Neural cell (in vitro differentiated cells): Measurements from ENCODE around the gene PFN3. TPM values are rescaled to one million over a fixed set of nuclear protein-coding genes. Genes with fewer than 3 reads are reported as not detected.
A peak's percentile ranks its signal among the peaks of the same experiment; 100 is the strongest.

Experiments
- H2AFZ ChIP-seq: fragments of 200-600, 300-800 bp; sonication (generic), shearing (Covaris generic); 2 replicates; pipeline ENCODE4 v1.6.0; 2014; ENCODE audit warnings: low read depth, mild to moderate bottlenecking, antibody characterized with exemption, low read length, moderate library complexity
- H3F3A ChIP-seq: fragments of 200-600 bp; shearing (Covaris generic); 2 replicates; pipeline ENCODE4 v1.6.1; 2016; ENCODE audit warnings: mild to moderate bottlenecking, moderate library complexity, mixed read lengths, antibody characterized with exemption, low read length; ENCODE audit not compliant: insufficient read depth, poor library complexity, severe bottlenecking
- H3K27ac ChIP-seq: fragments of 200-600, 300-800 bp; sonication (generic), shearing (Covaris generic); 2 replicates; pipeline ENCODE4 v1.5.1; 2014; ENCODE audit warnings: mild to moderate bottlenecking, low read length, moderate library complexity
- H3K27me3 ChIP-seq: fragments of 300-800, 200-600 bp; sonication (generic), shearing (Covaris generic); 2 replicates; pipeline ENCODE4 v1.6.0; 2014; ENCODE audit warnings: mild to moderate bottlenecking, low read depth, low read length, moderate library complexity; ENCODE audit not compliant: insufficient read depth
- H3K36me3 ChIP-seq: fragments of 300-800, 200-600 bp; sonication (generic), shearing (Covaris generic); 2 replicates; pipeline ENCODE4 v1.5.1; 2014; ENCODE audit warnings: mild to moderate bottlenecking, antibody characterized with exemption, low read length, moderate library complexity; ENCODE audit not compliant: insufficient read depth
- H3K4me2 ChIP-seq: fragments of 300-800, 200-600 bp; sonication (generic), shearing (Covaris generic); 2 replicates; pipeline ENCODE4 v1.6.0; 2014; ENCODE audit warnings: mild to moderate bottlenecking, low read length
- H3K4me3 ChIP-seq: fragments of 300-800, 200-600 bp; sonication (generic), shearing (Covaris generic); 2 replicates; pipeline ENCODE4 v1.5.1; 2014; ENCODE audit warnings: mild to moderate bottlenecking, low read length, moderate library complexity
- H3K79me2 ChIP-seq: fragments of 200-600 bp; shearing (Covaris generic); replicated peaks from 2 replicates; pipeline ENCODE4 v1.6.0; 2014; ENCODE audit warnings: mild to moderate bottlenecking, low read length, moderate library complexity; ENCODE audit not compliant: insufficient read depth
- H3K9ac ChIP-seq: fragments of 300-800, 200-600 bp; sonication (generic), shearing (Covaris generic); 2 replicates; pipeline ENCODE4 v1.6.1; 2016; ENCODE audit warnings: mild to moderate bottlenecking, low read length, mixed read lengths
- H3K9me2 ChIP-seq: fragments of 200-600 bp; shearing (Covaris generic); 2 replicates; pipeline ENCODE4 v1.6.1; 2016; ENCODE audit warnings: mild to moderate bottlenecking, low read length, mixed read lengths; ENCODE audit not compliant: insufficient read depth
- H3K9me3 ChIP-seq: fragments of 200-600, 300-800 bp; sonication (generic), shearing (Covaris generic); 2 replicates; pipeline ENCODE4 v1.6.1; 2016; ENCODE audit warnings: mild to moderate bottlenecking, mixed run types, low read length, moderate library complexity, mixed read lengths
- H4K20me1 ChIP-seq: fragments of 200-600 bp; shearing (Covaris generic); 2 replicates; pipeline ENCODE4 v1.6.1; 2016; ENCODE audit warnings: mild to moderate bottlenecking, mixed run types; ENCODE audit not compliant: insufficient read depth
- EP300 ChIP-seq: fragments of 450-650 bp; conservative IDR thresholded peaks from 2 replicates; pipeline ENCODE4 v1.6.1; 2014; ENCODE audit warnings: antibody characterized with exemption, mild to moderate bottlenecking, moderate library complexity; ENCODE audit not compliant: poor library complexity, severe bottlenecking
- POLR2AphosphoS5 ChIP-seq: IDR thresholded peaks from 2 replicates; pipeline ENCODE4 v1.6.1; 2012
- SMC3 ChIP-seq: fragments of 450-650 bp; conservative IDR thresholded peaks from 2 replicates; pipeline ENCODE4 v1.6.1; 2014; ENCODE audit warnings: antibody characterized with exemption, mild to moderate bottlenecking, moderate library complexity; ENCODE audit not compliant: poor library complexity
- polyA plus RNA-seq: library from polyadenylated mRNA; depleted of rRNA; stranded (reverse); fragments of >200 nt; gene quantifications from 2 replicates; pipeline ENCODE4 v1.2.3, GENCODE V29; 2014
- TF ChIP-seq, protein P1 (sequence below): fragments of 450-650 bp; IDR thresholded peaks from 2 replicates; pipeline ENCODE4 v1.5.1; 2014; ENCODE audit warnings: antibody characterized with exemption, mild to moderate bottlenecking, moderate library complexity; ENCODE audit not compliant: poor library complexity, severe bottlenecking

PFN3 gene
- polyA plus RNA-seq, 1 donor from 2014 or later: not detected

DNA sequence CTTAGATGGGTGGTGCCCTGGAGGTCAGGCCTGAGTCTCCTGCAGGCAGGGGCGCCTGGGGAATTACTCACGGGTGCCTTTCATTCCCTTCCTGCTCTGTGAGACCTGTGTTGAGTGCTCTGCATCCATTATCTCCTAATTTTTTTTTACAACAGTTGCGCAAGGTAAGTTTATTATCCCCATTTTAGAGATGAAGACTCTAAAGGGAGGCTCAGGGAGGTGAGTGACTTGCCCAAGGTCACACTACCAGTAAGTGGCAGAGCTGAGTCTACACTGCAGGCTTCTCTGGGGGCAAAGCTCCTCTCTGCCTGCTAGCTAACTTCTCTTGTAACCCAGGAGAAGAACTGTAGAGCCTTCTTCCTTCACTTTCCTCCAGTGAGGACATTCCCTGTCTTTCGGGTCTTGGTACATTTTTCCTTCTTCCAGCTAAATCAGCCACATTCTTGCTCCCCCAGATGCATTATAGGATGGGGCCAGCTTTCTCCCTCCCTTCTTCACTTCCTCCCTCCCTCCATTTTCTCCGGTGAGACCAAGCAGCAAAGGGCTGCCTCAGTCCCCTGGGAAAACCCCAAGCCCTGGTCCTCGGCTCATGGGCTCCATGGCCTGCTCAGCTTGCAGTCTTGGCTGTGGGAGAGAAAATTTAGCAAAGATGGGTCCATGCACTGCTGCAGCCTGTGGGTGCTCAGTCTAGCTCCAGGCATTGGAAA lies 47.9 kb upstream of the PFN3 start:
- Histone ChIP-seq H3K4me2 (peak overlapping the region; percentile 92), H3K27ac (peak overlapping the region; percentile 70), H3K79me2 (peaks cover 36% of the 10 kb centered on the region), H3K9me2 (no peaks in the 10 kb centered on the region), H3K36me3 (no peaks in the 10 kb centered on the region), H3K9ac (peak overlapping the region; percentile 91), H3K27me3 (no peaks in the 10 kb centered on the region), H3K9me3 (no peaks in the 10 kb centered on the region), H4K20me1 (no peaks in the 10 kb centered on the region), H3F3A (no peaks in the 10 kb centered on the region), H3K4me3 (peak overlapping the region; percentile 97), H2AFZ (no peak overlapping the region)
- no peak for TF ChIP-seq EP300

DNA sequence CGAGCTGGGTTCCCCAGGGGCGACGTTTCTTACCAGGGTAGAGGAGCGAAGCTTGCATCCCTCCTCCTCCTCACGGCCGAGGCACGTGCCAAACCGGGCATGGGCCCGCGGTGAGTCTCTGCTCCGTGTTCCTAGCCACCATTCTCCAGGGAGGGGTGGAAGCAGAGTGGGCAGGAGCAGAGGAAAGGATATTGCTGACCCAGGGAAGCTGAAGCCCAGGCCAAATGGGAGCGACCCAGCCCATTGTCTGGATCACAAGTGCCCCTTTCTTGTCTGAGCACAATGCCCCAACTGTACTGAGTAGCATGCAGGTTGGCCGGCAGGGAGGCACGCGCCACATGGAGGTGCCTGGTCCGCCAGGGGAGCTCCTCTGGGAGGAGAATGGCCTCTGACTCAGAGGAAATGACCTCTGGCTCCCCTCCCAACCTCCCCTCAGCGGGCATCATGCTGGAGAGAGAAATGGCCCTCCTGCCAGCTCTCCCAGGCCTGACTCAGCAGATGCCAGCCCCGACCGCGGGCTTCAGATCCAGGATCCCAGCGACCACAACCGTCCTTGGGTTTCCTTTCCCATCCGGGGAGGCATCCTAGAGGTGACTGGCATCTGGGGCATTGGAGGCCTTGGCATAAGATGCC lies 47.3 kb upstream of the PFN3 start:
- no peak overlapping the region for H2AFZ ChIP-seq
- H3K27ac ChIP-seq: peak overlapping the region; percentile 70
- H3K36me3 ChIP-seq: no peaks in the 10 kb centered on the region
- no peaks in the 10 kb centered on the region for H3F3A ChIP-seq
- no peaks in the 10 kb centered on the region for H4K20me1 ChIP-seq
- peak overlapping the region; percentile 92 for H3K4me2 ChIP-seq
- no peaks in the 10 kb centered on the region for H3K9me3 ChIP-seq
- peak overlapping the region; percentile 97 for H3K4me3 ChIP-seq
- H3K9me2 ChIP-seq: no peaks in the 10 kb centered on the region
- TF ChIP-seq, protein P1, sequence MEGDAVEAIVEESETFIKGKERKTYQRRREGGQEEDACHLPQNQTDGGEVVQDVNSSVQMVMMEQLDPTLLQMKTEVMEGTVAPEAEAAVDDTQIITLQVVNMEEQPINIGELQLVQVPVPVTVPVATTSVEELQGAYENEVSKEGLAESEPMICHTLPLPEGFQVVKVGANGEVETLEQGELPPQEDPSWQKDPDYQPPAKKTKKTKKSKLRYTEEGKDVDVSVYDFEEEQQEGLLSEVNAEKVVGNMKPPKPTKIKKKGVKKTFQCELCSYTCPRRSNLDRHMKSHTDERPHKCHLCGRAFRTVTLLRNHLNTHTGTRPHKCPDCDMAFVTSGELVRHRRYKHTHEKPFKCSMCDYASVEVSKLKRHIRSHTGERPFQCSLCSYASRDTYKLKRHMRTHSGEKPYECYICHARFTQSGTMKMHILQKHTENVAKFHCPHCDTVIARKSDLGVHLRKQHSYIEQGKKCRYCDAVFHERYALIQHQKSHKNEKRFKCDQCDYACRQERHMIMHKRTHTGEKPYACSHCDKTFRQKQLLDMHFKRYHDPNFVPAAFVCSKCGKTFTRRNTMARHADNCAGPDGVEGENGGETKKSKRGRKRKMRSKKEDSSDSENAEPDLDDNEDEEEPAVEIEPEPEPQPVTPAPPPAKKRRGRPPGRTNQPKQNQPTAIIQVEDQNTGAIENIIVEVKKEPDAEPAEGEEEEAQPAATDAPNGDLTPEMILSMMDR: no peak
- peak overlapping the region; percentile 91 for H3K9ac ChIP-seq
- H3K27me3 ChIP-seq: no peaks in the 10 kb centered on the region
- peaks cover 36% of the 10 kb centered on the region for H3K79me2 ChIP-seq

- Histone ChIP-seq H3F3A (no peaks in the 10 kb centered on the region), H3K36me3 (no peaks in the 10 kb centered on the region), H3K9me2 (no peaks in the 10 kb centered on the region), H3K9ac (peak overlapping the region; percentile 91), H2AFZ (no peak overlapping the region), H3K79me2 (peaks cover 36% of the 10 kb centered on the region), H3K4me2 (no peak overlapping the region), H3K27me3 (no peaks in the 10 kb centered on the region), H3K9me3 (no peaks in the 10 kb centered on the region), H3K4me3 (peak overlapping the region; percentile 97), H3K27ac (peak overlapping the region; percentile 88), H4K20me1 (no peaks in the 10 kb centered on the region)
- TF ChIP-seq SMC3 (no peak), POLR2AphosphoS5 (peak; percentile 6)
These were observed 46.7 kb upstream of the PFN3 start for GRCh38 chr5:177447066-177447610.
